Liver (tissue), 9 donors: ENCODE results near the gene OTUD3. TPM values are rescaled to one million over a fixed set of nuclear protein-coding genes. Genes with fewer than 3 reads are reported as not detected.

ENCODE experiments used
- DNase-seq: peaks from one replicate; pipeline ENCODE4 v3.0.0-alpha.2; 2017; ENCODE audit warnings: low spot score
- H3K27ac ChIP-seq, 2 donors: one replicate each; pipeline ENCODE4 v1.7.0; 2013; ENCODE audit warnings: inconsistent platforms in 2 of 2, low read length in 2 of 2, control low read depth in 1 of 2, low read depth in 1 of 2, mild to moderate bottlenecking in 1 of 2
- H3K27me3 ChIP-seq, 4 donors: one replicate each; pipeline versions ENCODE4 v1.6.1 to v1.7.0; 2013; ENCODE audit warnings: low read length in 3 of 4, inconsistent platforms in 1 of 4, mild to moderate bottlenecking in 1 of 4, moderate library complexity in 1 of 4; ENCODE audit not compliant: control insufficient read depth in 4 of 4, insufficient read depth in 4 of 4
- H3K36me3 ChIP-seq, 4 donors: one replicate each; pipeline versions ENCODE4 v1.6.1 to v1.7.0; 2013; ENCODE audit warnings: low read length in 3 of 4, mild to moderate bottlenecking in 3 of 4, low read depth in 1 of 4, moderate library complexity in 1 of 4; ENCODE audit not compliant: control insufficient read depth in 4 of 4, insufficient read depth in 3 of 4
- H3K4me1 ChIP-seq, 4 donors: one replicate each; pipeline versions ENCODE4 v1.6.1 to v1.7.0; 2013; ENCODE audit warnings: low read length in 3 of 4, mild to moderate bottlenecking in 3 of 4, moderate library complexity in 1 of 4; ENCODE audit not compliant: control insufficient read depth in 4 of 4, insufficient read depth in 4 of 4
- H3K4me3 ChIP-seq, 3 donors: one replicate each; pipeline versions ENCODE4 v1.6.1 to v1.7.0; 2013; ENCODE audit warnings: low read length in 3 of 3, control low read depth in 1 of 3, low read depth in 1 of 3, mild to moderate bottlenecking in 1 of 3
- H3K9ac ChIP-seq, 2 donors: one replicate each; pipeline ENCODE4 v1.7.0; 2013; ENCODE audit warnings: low read length in 2 of 2, mild to moderate bottlenecking in 2 of 2, moderate library complexity in 2 of 2, control low read depth in 1 of 2, low read depth in 1 of 2
- H3K9me3 ChIP-seq, 4 donors: one replicate each; pipeline versions ENCODE4 v1.6.1 to v1.7.0; 2013; ENCODE audit warnings: low read length in 3 of 4; ENCODE audit not compliant: control insufficient read depth in 4 of 4
- ATF3 ChIP-seq: IDR thresholded peaks from 2 replicates; pipeline ENCODE4 v1.6.1; 2016; ENCODE audit warnings: antibody characterized with exemption
- EGR1 ChIP-seq, 2 donors: IDR thresholded peaks; 2 replicates each; pipeline ENCODE4 v1.6.1; 2016 to 2018; ENCODE audit warnings: antibody characterized with exemption in 2 of 2, low read depth in 2 of 2
- FOXA1 ChIP-seq: IDR thresholded peaks from 2 replicates; pipeline ENCODE4 v1.6.1; 2016; ENCODE audit warnings: antibody characterized with exemption
- FOXA2 ChIP-seq: IDR thresholded peaks from 2 replicates; pipeline ENCODE4 v1.6.1; 2016; ENCODE audit warnings: antibody characterized with exemption
- GABPA ChIP-seq, 2 donors: IDR thresholded peaks in 1 of 2; conservative IDR thresholded peaks in 1 of 2; 2 replicates each; pipeline ENCODE4 v1.6.1; 2016; ENCODE audit warnings: antibody characterized with exemption in 2 of 2, mild to moderate bottlenecking in 1 of 2, moderate library complexity in 1 of 2
- HNF4A ChIP-seq, 2 donors: conservative IDR thresholded peaks; 2 replicates each; pipeline ENCODE4 v1.6.1; 2016; ENCODE audit warnings: antibody characterized with exemption in 2 of 2, mild to moderate bottlenecking in 2 of 2
- HNF4G ChIP-seq: IDR thresholded peaks from 2 replicates; pipeline ENCODE4 v1.6.1; 2016; ENCODE audit warnings: antibody characterized with exemption
- JUND ChIP-seq, 2 donors: IDR thresholded peaks; 2 replicates each; pipeline ENCODE4 v1.6.1; 2016; ENCODE audit warnings: antibody characterized with exemption in 2 of 2
- MAX ChIP-seq: IDR thresholded peaks from 2 replicates; pipeline ENCODE4 v1.6.1; 2016; ENCODE audit warnings: antibody characterized with exemption
- NR2F2 ChIP-seq: IDR thresholded peaks from 2 replicates; pipeline ENCODE4 v1.6.1; 2016; ENCODE audit warnings: antibody characterized with exemption
- RAD21 ChIP-seq, 2 donors: IDR thresholded peaks; 2 replicates each; pipeline ENCODE4 v1.6.1; 2016; ENCODE audit warnings: antibody characterized with exemption in 2 of 2, mild to moderate bottlenecking in 2 of 2
- REST ChIP-seq: IDR thresholded peaks from 2 replicates; pipeline ENCODE4 v1.6.1; 2016; ENCODE audit warnings: antibody characterized with exemption, mild to moderate bottlenecking
- SP1 ChIP-seq: IDR thresholded peaks from 2 replicates; pipeline ENCODE4 v1.6.1; 2018; ENCODE audit warnings: antibody characterized with exemption, mild to moderate bottlenecking
- TAF1 ChIP-seq: conservative IDR thresholded peaks from 2 replicates; pipeline ENCODE4 v1.6.1; 2016; ENCODE audit warnings: antibody characterized with exemption, mild to moderate bottlenecking
- ZBTB33 ChIP-seq: IDR thresholded peaks from 2 replicates; pipeline ENCODE4 v1.6.1; 2016; ENCODE audit warnings: antibody characterized with exemption
- WGBS: extraction: QIAGEN DNeasy Blood & Tissue Kit; methylation state at CpG from one replicate; pipeline ENCODE4 v1.1.7; 2013; 5-methylcytosine and 5-hydroxymethylcytosine counted together
- polyA plus RNA-seq, 2 donors: library from polyadenylated mRNA; stranded (reverse) in 1 of 2; unstranded in 1 of 2; fragments of 200-250 nt in 1 of 2; fragments of >200 nt in 1 of 2; fragmentation: Nextera tagmentation in 1 of 2; extraction: Ambion mirVana in 1 of 2; gene quantifications; one replicate each; pipeline versions ENCODE4 v1.2.1 to v1.2.3, GENCODE V29; 2013 to 2015
- total RNA-seq, 2 donors: library from RNA; depleted of rRNA; stranded (reverse); fragments of >200 nt; gene quantifications; one replicate each; pipeline ENCODE4 v1.2.3, GENCODE V29; 2014
- donor health status: healthy.
- donor health status: healthy.
- donor health status: healthy.
- donor health status: healthy.
- donor health status: healthy.

The OTUD3 gene
- total and polyA plus RNA-seq, 4 donors, result 0.36 to 4.0 (median 2.1) TPM

DNA sequence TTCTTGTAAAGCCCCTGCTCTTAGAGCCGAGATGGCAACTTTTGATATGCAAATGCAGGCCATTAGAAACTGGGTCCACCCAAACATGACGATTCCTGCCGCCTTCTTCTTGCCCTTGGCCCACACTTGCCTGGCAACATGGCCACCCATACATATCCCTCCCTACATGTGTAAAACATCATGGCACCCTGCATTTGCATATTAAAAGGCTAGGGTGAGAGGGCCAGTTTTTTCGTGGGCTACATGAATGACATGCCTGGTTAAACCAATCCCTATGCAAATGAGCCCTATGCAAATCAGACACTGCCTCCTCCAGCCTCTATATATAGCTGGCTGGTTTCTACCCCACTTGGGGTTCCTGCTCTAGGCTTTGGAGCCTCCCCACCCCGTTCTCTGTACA is 78.4 kb downstream of the OTUD3 start:
- no peaks in the 10 kb centered on the region for H3K9me3 ChIP-seq
- DNase-seq, result no peak
- H3K4me1 ChIP-seq, result no peaks in the 10 kb centered on the region
- H3K9ac ChIP-seq, result no peak overlapping the region
- no peaks in the 10 kb centered on the region for H3K36me3 ChIP-seq
- H3K27me3 ChIP-seq, result peaks cover 0 to 2% (median 0%) of the 10 kb centered on the region in 4 donors
- no peak overlapping the region for H3K27ac ChIP-seq
- WGBS, result 61% methylated on average over 5 of the region's 5 CpGs
- no peak for TF ChIP-seq FOXA2
- TF ChIP-seq GABPA (IDR thresholded peaks at IDR 0.05 in 1 of 2, conservative IDR thresholded peaks at IDR 0.05 in 1 of 2), result no peak
- TF ChIP-seq ZBTB33, result no peak
- no peak for TF ChIP-seq HNF4G
- TF ChIP-seq TAF1, result no peak
- no peak for TF ChIP-seq SP1
- no peak for TF ChIP-seq REST
- TF ChIP-seq HNF4A (conservative IDR thresholded peaks at IDR 0.05), result no peak
- TF ChIP-seq FOXA1, result no peak
- TF ChIP-seq EGR1 (IDR thresholded peaks at IDR 0.05; ENCODE audit: low read depth in 2 of 2), result no peak
- no peak for TF ChIP-seq RAD21 (IDR thresholded peaks at IDR 0.05)
- no peak for TF ChIP-seq ATF3
- TF ChIP-seq NR2F2, result no peak
- TF ChIP-seq JUND (IDR thresholded peaks at IDR 0.05), result no peak
- no peak for TF ChIP-seq MAX
- no peak overlapping the region for H3K4me3 ChIP-seq

Other genes starting within 250 kb of the OTUD3 start
- gene NBL1, start 238.1 kb upstream of the OTUD3 start, total RNA-seq, result 1 to 10 TPM; 1.7 to 1.8 TPM
- 1 to 10 TPM in 1 of 2 donors, under 1 TPM in 1; 0.72 to 4.4 TPM for gene NBL1, start 238.1 kb upstream of the OTUD3 start, polyA plus RNA-seq
- gene HTR6, start 217.5 kb upstream of the OTUD3 start, total RNA-seq, result not detected
- gene HTR6, start 217.5 kb upstream of the OTUD3 start, polyA plus RNA-seq, result not detected
- gene TMCO4, start 82.5 kb upstream of the OTUD3 start, total RNA-seq, result 1 to 10 TPM; 5.2 to 9.5 TPM
- 1 to 10 TPM; 4.0 to 6.8 TPM for gene TMCO4, start 82.5 kb upstream of the OTUD3 start, polyA plus RNA-seq
- gene RNF186, start 67.1 kb upstream of the OTUD3 start, total RNA-seq, result under 1 TPM; 0.17 to 0.33 TPM
- gene RNF186, start 67.1 kb upstream of the OTUD3 start, polyA plus RNA-seq, result under 1 TPM; 0.23 to 0.38 TPM
- gene PLA2G2E, start 41.2 kb downstream of the OTUD3 start, total RNA-seq, result not detected
- gene PLA2G2E, start 41.2 kb downstream of the OTUD3 start, polyA plus RNA-seq, result not detected
- gene PLA2G2A, start 97.2 kb downstream of the OTUD3 start, total RNA-seq, result 100 to 1,000 TPM in 1 of 2 donors, not detected in 1; 441 TPM
- gene PLA2G2A, start 97.2 kb downstream of the OTUD3 start, polyA plus RNA-seq, result 1,000 to 10,000 TPM; 1,565 to 1,724 TPM
- gene PLA2G5, start 187.8 kb downstream of the OTUD3 start, total RNA-seq, result 1 to 10 TPM in 1 of 2 donors, not detected in 1; 2.0 TPM
- gene PLA2G5, start 187.8 kb downstream of the OTUD3 start, polyA plus RNA-seq, result 1 to 10 TPM; 2.3 to 2.9 TPM
- under 1 TPM; 0.08 to 0.14 TPM for gene PLA2G2D, start 237.1 kb downstream of the OTUD3 start, total RNA-seq
- gene PLA2G2D, start 237.1 kb downstream of the OTUD3 start, polyA plus RNA-seq, result under 1 TPM in 1 of 2 donors, not detected in 1; 0.06 TPM